Activated CD8-positive, alpha-beta memory T cell treated with anti-CD3 and anti-CD28 coated beads for 24 hours (primary cell): ENCODE data around the gene TFCP2.
"Not testable (repeated sequence)": the region's sequence is repeated elsewhere in the genome, so short reads cannot be mapped to it uniquely, and the experiment has no call there.

Experiments used
- DNase-seq: peaks from one replicate; pipeline ENCODE4 v3.0.0-alpha.2; 2020

The TFCP2 gene, protein sequence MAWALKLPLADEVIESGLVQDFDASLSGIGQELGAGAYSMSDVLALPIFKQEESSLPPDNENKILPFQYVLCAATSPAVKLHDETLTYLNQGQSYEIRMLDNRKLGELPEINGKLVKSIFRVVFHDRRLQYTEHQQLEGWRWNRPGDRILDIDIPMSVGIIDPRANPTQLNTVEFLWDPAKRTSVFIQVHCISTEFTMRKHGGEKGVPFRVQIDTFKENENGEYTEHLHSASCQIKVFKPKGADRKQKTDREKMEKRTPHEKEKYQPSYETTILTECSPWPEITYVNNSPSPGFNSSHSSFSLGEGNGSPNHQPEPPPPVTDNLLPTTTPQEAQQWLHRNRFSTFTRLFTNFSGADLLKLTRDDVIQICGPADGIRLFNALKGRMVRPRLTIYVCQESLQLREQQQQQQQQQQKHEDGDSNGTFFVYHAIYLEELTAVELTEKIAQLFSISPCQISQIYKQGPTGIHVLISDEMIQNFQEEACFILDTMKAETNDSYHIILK

DNA sequence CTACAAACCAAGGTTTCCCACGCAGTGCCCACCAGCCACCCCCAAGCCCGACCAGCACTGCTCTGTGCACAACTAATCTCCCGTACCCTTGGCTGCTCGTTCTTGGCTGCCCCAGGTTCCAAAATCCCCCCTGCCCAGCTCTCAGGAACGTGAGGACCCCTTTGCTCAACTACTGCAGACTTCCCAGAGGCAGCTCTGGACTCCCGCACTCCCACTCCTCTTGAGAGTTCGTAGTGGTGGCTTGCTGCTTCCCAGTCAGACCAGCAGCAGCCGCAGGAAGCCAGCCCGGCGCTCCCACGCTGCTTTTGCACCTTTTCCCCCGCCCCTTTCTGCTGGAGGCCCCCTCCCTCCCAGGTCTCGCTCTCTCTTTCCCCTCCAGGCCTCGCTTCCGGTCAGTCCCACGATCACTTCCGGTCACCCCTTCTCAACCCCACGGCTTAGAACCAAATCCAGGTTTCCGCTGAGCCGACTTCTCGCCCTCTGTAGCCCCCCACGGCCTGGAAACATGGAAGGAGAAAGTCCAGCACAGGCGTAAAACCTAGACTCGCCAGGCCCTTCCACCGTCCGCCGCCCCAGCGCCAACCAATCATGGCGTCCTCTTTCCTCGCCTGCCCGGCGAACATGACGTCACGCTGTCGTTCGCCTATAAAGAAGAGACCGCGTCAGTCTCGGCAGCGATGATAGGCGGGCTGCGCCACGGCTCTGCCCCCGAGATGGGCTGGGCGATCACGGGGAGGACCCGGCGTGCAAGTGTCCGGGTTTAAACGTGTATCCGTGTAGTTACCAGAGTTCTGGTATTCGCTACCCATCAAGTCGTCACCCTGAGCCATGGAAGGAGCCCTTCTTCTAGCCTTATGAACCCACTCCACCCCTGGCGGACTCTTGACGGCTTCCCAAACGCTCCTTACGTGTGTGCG lies at the start of gene TFCP2:
TFCP2 (minus strand) TSS at position 621 of the 917 bp plus-strand sequence. CDS start 713 bp downstream, outside the sequence.
- DNase-seq: peak; percentile 94

DNA sequence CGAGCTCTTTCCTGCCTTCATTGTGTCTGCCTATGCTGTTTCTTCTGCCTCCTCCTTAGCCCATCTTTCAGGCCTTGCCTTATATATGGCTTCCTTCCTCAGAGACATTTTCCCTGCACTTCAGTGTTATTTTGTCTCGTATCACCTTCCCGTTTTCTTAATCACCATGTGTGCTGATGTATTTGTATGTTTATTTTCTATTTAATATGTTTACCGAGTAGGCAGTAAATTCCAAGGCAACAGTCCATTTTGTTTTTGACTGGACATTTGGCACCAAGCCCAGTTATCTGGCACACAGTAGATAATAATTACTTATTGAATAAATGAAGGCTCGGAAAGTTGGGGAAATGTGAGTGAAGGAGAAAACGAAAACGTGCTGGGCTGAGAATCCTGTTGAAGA lies 49.5 kb upstream of the TFCP2 start:
- no peak for DNase-seq

DNA sequence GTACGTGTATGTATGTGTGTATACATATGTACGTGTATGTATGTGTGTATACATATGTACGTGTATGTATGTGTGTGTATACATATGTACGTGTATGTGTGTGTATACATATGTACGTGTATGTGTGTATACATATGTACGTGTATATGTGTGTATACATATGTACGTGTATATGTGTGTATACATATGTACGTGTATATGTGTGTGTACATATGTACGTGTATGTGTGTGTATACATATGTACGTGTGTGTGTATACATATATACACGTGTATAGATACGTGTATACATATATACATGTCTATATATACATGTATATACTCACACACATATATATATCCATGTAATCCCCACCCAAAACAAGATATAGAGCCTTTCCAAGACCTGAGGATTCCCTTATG lies 46.9 kb upstream of the TFCP2 start:
- not testable (repeated sequence) for DNase-seq

DNA sequence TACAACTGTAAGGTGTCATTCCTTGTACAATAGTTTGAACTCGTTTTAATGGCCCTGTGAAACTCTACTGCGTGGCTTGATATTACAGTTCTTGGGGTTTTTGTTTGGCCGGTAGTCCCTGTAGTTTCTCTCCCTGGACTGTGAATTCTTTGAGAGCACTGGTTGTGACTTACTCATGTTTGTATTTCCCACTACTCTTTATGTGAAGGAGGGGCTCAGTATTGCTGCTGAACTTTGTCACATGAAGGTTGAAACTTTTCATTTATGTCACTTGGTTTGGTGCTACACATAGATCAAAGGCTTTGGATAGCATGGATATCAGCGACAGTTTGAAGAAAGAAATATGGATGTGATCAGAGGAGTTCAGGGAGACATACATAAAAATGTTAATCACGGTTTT lies 46.4 kb upstream of the TFCP2 start:
- DNase-seq: no peak

DNA sequence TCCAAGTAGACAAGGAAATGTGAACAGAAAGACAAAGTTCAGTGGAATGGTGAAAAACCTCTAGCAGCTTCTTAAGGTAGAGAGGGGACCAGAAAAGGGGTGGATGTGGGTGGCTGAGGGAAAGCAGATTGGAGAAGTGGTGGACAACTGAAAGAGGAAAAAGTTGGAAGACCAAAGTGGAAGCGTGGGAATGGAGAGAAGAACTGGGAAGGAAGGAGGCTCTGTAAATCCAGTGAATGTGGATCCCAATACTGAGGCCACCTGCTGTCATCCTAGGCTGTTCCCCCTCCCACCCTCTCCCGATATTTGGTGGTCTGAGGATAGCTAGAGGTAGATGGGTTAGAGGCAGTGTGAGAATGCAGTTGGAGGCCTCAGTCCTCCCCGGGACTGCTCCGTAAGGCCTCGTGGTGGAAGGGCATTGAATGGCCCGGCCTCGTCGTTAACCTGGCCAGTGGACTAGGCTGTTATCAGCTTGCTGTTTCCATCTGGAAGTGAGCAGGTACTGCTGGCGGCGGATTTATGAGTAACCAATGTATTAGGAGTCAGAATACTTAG lies 45.7 kb upstream of the TFCP2 start:
- DNase-seq: peak; percentile 64

DNA sequence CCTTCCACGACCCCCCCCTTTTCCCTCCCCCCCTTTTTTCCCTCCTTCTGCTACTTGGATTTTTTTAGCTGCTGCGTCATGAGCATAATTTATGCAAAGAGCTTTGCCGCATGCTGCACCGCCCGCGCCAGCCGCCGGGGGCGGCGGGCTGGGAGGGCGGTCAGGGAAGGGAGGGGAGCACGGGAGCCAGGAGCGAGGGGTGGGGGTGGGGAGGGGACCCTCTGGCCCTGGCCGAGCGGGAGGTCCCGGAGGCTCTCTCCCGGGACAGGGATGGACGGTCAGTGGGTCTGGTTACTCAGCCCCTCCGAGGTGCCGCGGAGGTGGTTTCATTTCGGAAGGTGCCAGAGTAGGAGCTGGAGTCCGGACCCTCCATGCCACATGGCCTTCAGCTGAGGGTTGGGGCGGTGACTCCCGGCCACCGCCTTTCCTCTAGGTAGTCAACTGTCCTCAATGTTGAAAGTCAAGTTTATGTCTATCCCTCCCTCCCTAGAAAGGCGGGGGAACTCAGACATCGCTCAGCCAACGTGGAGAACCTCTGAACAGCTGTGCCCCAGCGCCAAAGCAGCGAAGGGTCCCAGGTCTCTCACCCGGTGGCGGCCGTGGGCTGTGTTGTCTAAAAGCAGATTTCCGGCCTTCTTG lies 45.2 kb upstream of the TFCP2 start, which contains the start of gene POU6F1:
POU6F1 (minus strand) TSS at position 95 of the 639 bp plus-strand sequence. CDS start 11,226 bp downstream, outside the sequence.
- DNase-seq: peak; percentile 89

DNA sequence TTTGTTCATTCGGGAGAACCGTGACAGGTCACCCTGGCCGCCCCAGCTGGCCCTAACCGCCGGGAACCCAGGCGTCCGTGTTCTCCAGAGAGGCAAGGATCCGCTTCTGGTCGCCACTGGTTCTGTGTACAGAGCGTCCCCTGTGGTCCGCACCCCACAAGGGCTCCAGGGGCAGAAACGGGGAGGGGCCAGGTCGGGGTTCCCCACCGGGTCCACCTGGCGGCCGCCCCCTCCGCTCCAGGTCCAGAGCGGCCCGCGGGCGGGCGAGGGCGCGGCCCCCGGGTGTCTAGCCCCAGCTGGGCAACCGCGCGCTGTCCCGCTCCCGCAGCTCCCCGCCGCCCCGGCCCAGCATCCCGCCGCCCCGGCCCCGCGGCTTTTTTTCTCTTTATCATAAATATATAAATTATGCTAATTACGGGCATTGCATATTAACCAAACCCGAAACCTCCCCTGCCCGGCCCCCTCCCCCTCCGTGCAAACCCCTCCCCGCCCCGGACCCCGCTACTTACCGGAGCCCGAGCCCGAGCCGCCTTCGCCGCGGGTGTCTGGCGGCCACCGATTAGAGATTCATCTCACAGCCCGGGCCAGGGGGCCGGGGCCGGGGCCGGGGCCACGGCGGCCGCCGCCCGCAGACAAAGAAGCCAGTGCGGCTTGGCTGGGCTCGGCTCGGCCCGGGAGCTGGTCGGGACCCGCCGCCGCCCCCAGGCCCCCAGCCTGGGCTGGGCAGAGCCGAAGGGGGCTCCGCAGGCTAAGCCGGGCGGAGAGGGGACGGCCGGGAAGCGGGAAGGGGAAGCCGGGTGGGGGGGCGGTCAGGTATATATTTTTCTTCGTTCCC lies 44.4 kb upstream of the TFCP2 start:
- peak; percentile 76 for DNase-seq

DNA sequence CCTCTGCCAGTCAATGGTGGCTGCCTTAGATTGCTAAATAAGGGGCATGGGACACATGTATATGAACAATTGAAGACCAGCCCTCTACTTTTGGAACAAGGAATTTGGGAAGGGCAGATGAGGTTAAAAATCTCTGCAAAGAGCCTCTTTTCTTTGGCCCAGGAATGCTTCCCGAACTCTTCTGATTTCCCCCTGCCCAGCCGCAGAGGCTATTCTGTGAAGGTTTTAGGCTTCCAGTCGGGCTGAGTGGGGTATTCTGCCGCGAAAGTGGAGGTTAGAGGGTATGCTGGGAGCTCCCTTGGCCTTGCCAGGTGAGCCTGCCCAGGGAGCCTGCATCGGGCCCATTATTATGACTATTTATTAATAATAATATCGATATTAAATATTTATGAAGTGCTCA lies 43.7 kb upstream of the TFCP2 start:
- DNase-seq: no peak

DNA sequence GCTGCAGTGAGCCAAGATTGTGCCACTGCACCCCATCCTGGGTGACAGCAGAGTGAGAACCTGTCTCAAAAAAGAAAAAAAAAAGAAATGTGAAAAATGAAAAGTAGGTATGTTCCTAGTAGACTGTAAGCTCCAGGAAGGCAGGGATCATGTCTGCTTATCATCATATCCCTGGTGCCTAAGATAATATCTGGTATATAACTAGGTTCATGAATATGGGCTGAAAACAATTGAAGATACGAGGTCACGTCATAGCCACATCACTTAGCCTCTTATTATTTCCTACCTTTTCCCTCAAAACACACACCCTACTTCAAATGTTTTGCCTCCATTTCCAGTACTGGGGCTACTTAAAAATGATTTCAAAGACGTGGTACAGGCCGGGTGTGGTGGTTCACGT lies 42.0 kb upstream of the TFCP2 start:
- no peak for DNase-seq

DNA sequence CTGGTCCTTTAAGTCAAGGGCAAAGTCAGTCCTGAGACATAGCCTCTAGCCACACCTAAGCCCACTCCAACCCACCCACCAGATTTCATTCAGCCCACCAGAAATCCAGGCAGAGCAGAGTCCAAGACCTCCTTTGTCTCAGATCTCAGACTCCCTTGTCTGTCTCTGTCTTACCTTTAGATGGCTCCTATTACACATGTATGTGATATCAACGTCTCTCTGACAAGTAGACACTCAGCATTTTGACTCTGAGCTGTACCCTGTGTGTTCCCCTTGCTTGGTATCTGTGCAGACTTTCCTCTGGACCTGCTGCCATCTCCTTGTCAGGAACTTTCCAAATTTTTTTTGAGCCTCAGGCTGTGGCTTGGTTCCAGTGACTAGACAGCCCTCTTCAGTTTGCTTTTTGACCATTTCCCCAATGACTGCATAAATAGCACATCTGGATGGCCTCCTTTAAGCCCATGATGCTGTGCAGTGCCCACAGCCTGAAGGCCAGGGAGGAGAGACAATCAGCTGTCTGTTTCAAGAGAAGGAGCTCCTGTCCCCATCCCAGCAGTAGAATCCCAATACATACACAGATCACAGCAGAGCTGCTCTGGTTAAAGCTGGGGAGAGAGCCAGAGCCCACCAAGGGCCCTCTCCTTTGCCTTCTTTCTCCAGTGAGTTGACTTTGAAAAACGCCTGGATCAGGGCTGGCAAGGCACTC lies 37.9 kb upstream of the TFCP2 start:
- DNase-seq: no peak

DNA sequence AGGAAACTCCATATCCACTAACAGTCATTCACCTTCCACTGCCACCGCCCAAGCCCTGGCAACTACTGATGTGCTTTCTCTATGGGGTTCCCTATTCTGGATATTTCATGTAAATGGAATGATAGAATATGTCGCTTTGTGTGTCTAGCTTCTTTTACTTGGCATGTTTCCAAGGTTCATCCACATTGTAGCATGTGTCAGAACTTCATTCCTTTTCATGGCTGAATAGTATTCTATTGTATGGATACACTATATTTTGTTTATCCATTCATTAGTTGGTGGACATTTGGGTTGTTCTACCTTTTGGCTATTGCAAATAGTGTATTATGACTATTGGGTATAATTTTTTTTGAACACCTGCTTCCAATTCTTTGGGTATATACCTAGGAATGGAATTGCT lies 36.3 kb upstream of the TFCP2 start:
- no peak for DNase-seq

DNA sequence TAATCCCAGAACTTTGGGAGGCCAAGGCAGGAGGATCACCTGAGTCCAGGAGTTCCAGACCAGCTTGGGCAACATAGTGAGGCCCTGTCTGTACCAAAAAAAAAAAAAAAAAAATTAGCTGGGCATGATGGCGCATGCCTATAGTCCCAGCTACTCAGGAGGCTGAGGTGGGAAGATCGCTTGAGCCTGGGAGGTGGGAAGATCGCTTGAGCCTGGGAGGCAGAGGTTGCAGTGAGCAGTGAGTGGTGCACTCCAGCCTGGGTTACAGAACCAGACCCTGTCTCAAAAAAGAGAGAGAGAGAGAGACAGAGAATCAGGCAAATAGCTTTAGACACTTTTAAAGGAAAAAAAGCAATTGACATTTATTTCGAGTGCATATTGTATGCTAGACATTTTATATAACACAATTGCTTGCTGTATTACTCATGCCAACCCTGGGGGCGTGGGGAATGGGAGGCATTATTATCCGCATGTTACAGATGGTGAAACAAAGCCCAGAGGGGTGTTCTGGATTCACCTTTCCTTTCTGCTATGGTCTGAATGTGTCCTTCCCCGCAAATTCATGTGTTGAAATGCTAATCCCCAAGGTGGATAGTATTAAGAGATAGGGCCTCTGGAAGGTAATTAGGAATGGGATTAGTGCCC lies 35.2 kb upstream of the TFCP2 start:
- no peak for DNase-seq

DNA sequence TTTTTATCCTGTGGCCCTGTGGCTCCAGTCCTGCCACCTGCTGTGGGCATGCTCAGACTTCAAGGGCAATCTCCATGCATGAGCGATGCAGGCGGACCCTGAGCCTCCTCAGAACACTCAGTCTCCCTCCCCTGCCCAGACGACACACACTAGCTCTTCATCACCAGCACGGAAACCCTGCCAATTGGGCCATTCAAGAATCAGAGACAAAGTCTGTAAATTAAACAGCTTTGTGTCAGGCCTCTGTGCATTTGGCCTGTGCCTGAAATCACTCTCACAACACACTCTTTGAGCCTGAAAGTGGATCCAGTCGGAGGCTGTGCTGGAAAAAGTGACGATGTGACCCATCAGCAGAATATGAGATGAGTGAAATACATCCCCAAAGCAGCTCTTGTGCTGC lies 32.4 kb upstream of the TFCP2 start:
- DNase-seq: no peak

DNA sequence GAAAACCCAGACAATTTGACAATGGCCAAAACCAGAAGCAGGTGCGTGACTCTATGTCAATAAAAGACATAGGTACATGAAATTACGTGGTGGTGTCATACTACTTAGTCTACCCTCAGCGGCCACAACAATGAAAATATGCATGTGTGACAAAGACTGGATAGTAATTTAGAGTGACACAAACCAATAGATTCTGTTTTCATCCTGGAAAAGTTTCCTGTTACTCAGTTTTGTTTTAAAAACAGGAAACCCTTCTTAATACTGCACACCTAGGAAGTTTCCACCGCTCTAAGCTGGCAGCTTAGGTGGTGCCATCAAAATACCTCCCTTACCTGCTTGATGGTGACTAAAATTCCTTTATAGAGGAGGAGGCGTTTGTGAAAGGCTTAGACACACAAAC lies 29.8 kb upstream of the TFCP2 start:
- DNase-seq: no peak

DNA sequence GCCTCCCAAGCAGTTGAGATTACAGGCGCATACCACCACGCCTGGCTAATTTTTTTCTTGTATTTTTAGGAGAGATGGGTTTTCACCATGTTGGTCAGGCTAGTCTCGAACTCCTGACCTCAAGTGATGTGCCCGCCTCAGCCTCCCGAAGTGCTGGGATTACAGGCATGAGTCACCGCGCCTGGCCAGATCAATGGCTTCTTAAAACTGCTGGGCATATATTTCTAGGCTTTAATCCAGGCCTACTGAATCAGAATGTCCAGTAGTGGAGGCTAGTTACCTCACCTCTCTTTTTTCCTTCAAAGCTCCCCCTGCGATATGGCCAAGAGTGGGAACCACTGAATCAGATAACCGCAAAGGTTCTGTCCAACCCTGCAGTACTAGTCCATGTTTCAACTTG lies 27.9 kb upstream of the TFCP2 start:
- no peak for DNase-seq

DNA sequence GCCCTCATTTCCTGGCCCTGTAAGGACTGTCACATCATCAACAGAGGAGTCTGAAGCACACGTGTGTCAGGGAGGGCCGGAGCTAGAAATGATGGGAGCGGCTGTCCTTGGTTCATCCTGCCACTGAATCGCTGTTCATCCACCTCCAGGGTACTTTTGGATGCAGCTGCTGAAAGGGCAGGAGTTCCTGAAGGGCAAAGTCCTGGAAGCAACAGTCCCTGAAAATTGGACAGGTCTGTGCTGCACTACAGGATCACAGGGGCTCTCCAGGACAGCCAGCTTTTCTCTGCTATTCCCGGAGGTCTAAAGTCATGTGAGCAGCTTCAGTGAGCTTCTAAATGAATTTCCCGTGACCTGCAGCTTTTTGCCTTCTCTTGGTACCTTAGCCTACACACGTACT lies 27.2 kb upstream of the TFCP2 start:
- DNase-seq: no peak

DNA sequence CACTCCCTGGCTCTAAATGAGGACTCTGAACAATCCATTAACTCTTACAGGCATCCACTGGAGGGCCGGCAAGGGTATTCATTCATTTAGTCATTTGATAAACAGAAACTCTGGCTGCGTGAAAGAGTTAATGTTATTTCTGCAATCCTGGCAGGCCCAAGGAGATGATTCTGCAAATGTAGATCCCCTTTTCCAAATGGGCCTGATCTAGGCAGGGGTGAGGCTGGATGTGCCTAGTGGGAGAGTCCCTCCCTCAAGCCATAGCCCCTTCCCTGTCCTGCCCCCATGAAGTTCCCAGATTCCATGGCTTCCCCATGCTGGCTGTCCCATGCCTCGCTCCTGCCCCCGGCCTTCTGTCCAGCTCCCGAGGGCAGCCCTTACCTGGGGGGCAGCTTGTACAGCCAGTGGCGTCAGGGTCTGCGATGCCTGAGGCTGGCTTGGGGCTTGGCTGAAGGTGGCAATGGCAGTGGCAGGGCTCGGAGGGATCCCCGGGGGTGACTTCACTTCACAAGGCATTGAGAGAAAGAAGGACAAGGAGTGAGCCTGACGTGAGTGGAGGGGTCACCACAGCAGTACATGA lies 26.5 kb upstream of the TFCP2 start:
- DNase-seq: no peak

DNA sequence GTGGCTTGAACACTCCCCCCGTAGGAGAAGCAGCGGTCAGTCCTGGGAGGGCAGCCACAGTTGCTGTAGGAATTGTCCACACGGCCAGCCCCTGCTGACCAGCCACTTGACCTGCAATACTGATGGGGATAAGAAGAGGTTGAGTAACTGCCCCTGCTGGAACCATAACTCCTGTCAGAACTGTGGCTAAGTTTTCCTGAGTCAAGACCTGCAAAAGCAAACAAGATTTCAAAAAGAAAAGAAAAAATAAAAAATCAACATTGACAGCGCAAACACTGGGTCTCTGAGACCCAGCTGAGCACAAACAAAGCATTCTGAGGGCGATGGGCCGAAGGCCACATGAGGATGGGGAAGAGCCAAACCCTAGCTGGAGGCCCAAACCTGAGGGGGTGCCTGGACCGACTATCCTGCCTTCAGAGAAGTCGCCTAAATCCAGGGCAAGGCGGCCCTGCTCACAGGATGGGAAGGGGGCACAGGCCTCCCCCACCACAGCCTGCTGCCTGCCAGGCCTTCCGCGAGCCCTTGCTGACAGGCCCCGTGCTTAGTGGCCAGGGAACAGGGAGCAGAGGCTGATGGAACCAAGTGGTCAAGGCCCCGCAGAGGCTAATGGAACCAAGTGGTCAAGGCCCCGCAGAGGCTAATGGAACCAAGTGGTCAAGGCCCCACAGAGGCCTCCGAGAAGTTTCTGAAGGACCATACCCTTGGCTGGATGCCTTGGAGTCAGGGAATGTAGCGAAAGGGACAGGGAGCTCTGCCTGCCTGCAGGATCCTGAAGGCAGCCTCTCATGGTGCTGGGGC lies 25.8 kb upstream of the TFCP2 start:
- DNase-seq: no peak
